K562 (cell line): ENCODE results near the gene TIPIN. TPM values are rescaled to one million over a fixed set of nuclear protein-coding genes. Genes with fewer than 3 reads are reported as not detected.
"Not testable (repeated sequence)": the region's sequence is repeated elsewhere in the genome, so short reads cannot be mapped to it uniquely, and the experiment has no call there.

Experiments
- ATAC-seq: fragments of 200-7000 bp; cut with Tn5 transposase; 3 replicates; pipeline ENCODE4 v1.9.1; 2020; ENCODE audit warnings: moderate library complexity
- BruUV-seq: library from RNA; stranded (reverse); fragments of 400-500 nt; replicated peaks from 2 replicates; lab custom pipeline; 2021; lab: Mats Ljungman, UMichigan
- CTCF ChIA-PET: fragments of 300-600 bp; formaldehyde crosslinking; extraction: SDS; loops from one replicate; lab custom pipeline; 2021; ENCODE audit warnings: low intra/inter-chr PET ratio; lab: Yijun Ruan, JAX
- POLR2A ChIA-PET: fragments of 300-600, 350-650 bp; sonication (Branson Sonifier 250); formaldehyde crosslinking; extraction: SDS; loops from one replicate; lab custom pipeline; 2021; ENCODE audit warnings: antibody characterized with exemption, inconsistent platforms; lab: Yijun Ruan, JAX
- DNase-seq, 4 experiments: peaks; one replicate each; pipeline versions ENCODE4 v3.0.0 to v3.0.0-alpha.2; 2011 to 2018; ENCODE audit warnings: low spot score in 3 of 4, mixed read lengths in 3 of 4; ENCODE audit errors: extremely low read depth in 1 of 4
- FAIRE-seq: peaks from 2 replicates; lab custom pipeline; 2011; peaks lifted over from hg19 to GRCh38; lab: Jason Lieb, UNC
- H2AFZ ChIP-seq: 2 replicates; pipeline ENCODE4 v1.6.0; 2011; ENCODE audit warnings: low read depth, low read length, control low read depth, inconsistent platforms
- H3K27ac ChIP-seq: fragments of 200-600 bp; 3 replicates; pipeline ENCODE4 v1.8.0; 2011; ENCODE audit warnings: low read depth, mild to moderate bottlenecking, control low read depth, inconsistent platforms, low read length, moderate library complexity, mixed read lengths; ENCODE audit errors: extremely low read depth
- H3K27me3 ChIP-seq, 2 experiments: fragments of 300-600 bp in 1 of 2; 2 replicates in 1 of 2; 3 replicates in 1 of 2; pipeline versions ENCODE4 v1.6.0 to v1.8.0; 2011; ENCODE audit warnings: inconsistent platforms in 2 of 2, low read length in 2 of 2, mild to moderate bottlenecking in 1 of 2, mixed read lengths in 1 of 2, moderate library complexity in 1 of 2; ENCODE audit not compliant: control insufficient read depth in 2 of 2, insufficient read depth in 2 of 2
- H3K36me3 ChIP-seq: fragments of 300-600 bp; 3 replicates; pipeline ENCODE4 v1.8.0; 2011; ENCODE audit warnings: mild to moderate bottlenecking, low read length, inconsistent platforms; ENCODE audit not compliant: control insufficient read depth, insufficient read depth
- H3K4me1 ChIP-seq, 2 experiments: fragments of 200-600 bp in 1 of 2; replicated peaks in 1 of 2; 2 replicates in 1 of 2; 3 replicates in 1 of 2; pipeline versions ENCODE4 v1.5.1 to v1.8.0; 2011; ENCODE audit warnings: inconsistent platforms in 2 of 2, low read length in 2 of 2, mild to moderate bottlenecking in 1 of 2, mixed read lengths in 1 of 2, moderate library complexity in 1 of 2; ENCODE audit not compliant: control insufficient read depth in 2 of 2, insufficient read depth in 2 of 2
- H3K4me2 ChIP-seq: 2 replicates; pipeline ENCODE4 v1.6.1; 2011; ENCODE audit warnings: low read length, control low read depth, inconsistent platforms, mixed read lengths; ENCODE audit not compliant: insufficient read depth
- H3K4me3 ChIP-seq: fragments of 200-600 bp; sonication (generic), shearing (Covaris generic); 2 replicates; pipeline ENCODE4 v1.5.1; 2016; ENCODE audit warnings: control low read depth, inconsistent platforms
- H3K79me2 ChIP-seq: fragments of 200-600 bp; 3 replicates; pipeline ENCODE4 v1.8.0; 2011; ENCODE audit warnings: low read length, inconsistent platforms; ENCODE audit not compliant: control insufficient read depth, insufficient read depth
- H3K9ac ChIP-seq, 2 experiments: 2 replicates each; pipeline versions ENCODE4 v1.6.0 to v1.6.1; 2011; ENCODE audit warnings: low read depth in 2 of 2, low read length in 2 of 2, control low read depth in 1 of 2, inconsistent platforms in 1 of 2, mild to moderate bottlenecking in 1 of 2, mixed read lengths in 1 of 2; ENCODE audit not compliant: insufficient read depth in 1 of 2
- H3K9me1 ChIP-seq: one replicate; pipeline ENCODE4 v1.6.0; 2011; ENCODE audit warnings: inconsistent platforms, mild to moderate bottlenecking, low read length, moderate library complexity; ENCODE audit not compliant: control insufficient read depth, insufficient read depth
- H3K9me3 ChIP-seq: replicated peaks from 2 replicates; pipeline ENCODE4 v1.5.1; 2011; ENCODE audit warnings: low read depth, low read length, inconsistent platforms; ENCODE audit not compliant: control insufficient read depth, insufficient read depth
- H4K20me1 ChIP-seq: replicated peaks from 2 replicates; pipeline ENCODE4 v1.6.1; 2011; ENCODE audit warnings: low read length, inconsistent platforms, mixed read lengths; ENCODE audit not compliant: control insufficient read depth, insufficient read depth
- ATF2 ChIP-seq: sonication (generic); formaldehyde crosslinking; IDR thresholded peaks from 2 replicates; pipeline ENCODE4 v1.8.1; 2022; ENCODE audit warnings: missing genetic modification reagents
- ATF4 ChIP-seq: fragments of 450-650 bp; formaldehyde crosslinking; IDR thresholded peaks from 2 replicates; pipeline ENCODE4 v1.4.0; 2022; ENCODE audit warnings: mild to moderate bottlenecking, moderate library complexity
- DMBX1 ChIP-seq: fragments of 250-450 bp; sonication (Bioruptor Pico); IDR thresholded peaks from 2 replicates; pipeline ENCODE4 v1.8.0; 2022; ENCODE audit warnings: inconsistent platforms, mild to moderate bottlenecking, moderate library complexity, borderline replicate concordance
- SNRNP70 ChIP-seq: fragments of 200-400 bp; formaldehyde crosslinking; optimal IDR thresholded peaks from 2 replicates; pipeline ENCODE3; 2017; ENCODE audit warnings: low read depth, low read length
- SRSF9 ChIP-seq: fragments of 200-400 bp; formaldehyde crosslinking; IDR thresholded peaks from 2 replicates; pipeline ENCODE4 v1.6.1; 2017; ENCODE audit warnings: low read depth, low read length, borderline replicate concordance
- ZNF766 ChIP-seq: fragments of 200-800 bp; sonication (Bioruptor generic); conservative IDR thresholded peaks from 2 replicates; pipeline ENCODE4 v1.6.1; 2016; ENCODE audit warnings: missing genetic modification characterization, missing compliant biosample characterization
- WGBS: fragments of 100-300 bp; shearing (Covaris generic); methylation state at CpG from one replicate; pipeline ENCODE4 v1.1.6; 2016; ENCODE audit warnings: low coverage, mixed read lengths; ENCODE audit not compliant: insufficient coverage; ENCODE audit errors: missing lambda C conversion rate; 5-methylcytosine and 5-hydroxymethylcytosine counted together
- in situ Hi-C: fragments of 300-500 bp; cut with MboI; formaldehyde crosslinking; loops from 4 replicates; pipeline ENCODE4 v1.15.0; 2018; ENCODE audit warnings: inconsistent platforms, mixed read lengths
- intact Hi-C: fragments of 100-400 bp; cut with micrococcal nuclease; formaldehyde crosslinking; loops from 2 replicates; pipeline ENCODE4 v1.14.2; 2022
- polyA plus RNA-seq, 8 experiments: library from polyadenylated mRNA; depleted of rRNA in 4 of 8; stranded (reverse) in 5 of 8; unstranded in 3 of 8; fragments of >200 nt; fragmentation: Nextera tagmentation in 2 of 8; fragmentation: Illumina TruSeq in 1 of 8; extraction: Ambion mirVana in 2 of 8; extraction: Trizol in 1 of 8; gene quantifications; 2 replicates each; pipeline versions ENCODE4 v1.2.1 to v1.2.3, GENCODE V29; 2011 to 2014; ENCODE audit warnings: inconsistent platforms in 1 of 8, missing spikeins in 1 of 8
- total RNA-seq, 7 experiments: library from RNA; depleted of rRNA in 6 of 7; stranded (reverse); fragments of >200 nt in 6 of 7; fragmentation: Illumina TruSeq in 2 of 7; extraction: Trizol in 2 of 7; gene quantifications; 2 replicates each; pipeline versions ENCODE4 v1.2.1 to v1.2.3, GENCODE V29; 2011 to 2021; ENCODE audit warnings: low replicate concordance in 1 of 7

TIPIN gene
- total and polyA plus RNA-seq, 9 of the 15 experiments (the other 6 are each of a cell fraction or from before 2014, with no cell fraction given): 22.9 to 61.4 (median 42.0) TPM

DNA sequence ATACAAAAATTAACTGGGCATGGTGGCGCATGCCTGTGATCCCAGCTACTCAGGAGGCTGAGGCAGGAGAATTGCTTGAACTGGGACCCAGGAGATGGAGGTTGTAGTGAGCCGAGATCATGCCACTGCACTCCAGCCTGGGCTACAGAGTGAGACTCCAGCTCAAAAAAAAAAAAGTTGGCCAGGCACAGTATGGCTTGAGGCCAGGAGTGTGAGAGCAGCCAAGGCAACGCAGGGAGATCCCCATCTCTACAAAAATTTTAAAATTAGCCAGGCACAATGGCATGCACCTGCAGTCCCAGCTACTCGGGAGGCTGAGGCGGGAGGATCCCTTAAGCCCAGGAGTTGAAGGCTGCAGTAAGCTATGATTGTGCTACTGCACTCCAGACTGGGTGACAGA, 8.0 kb downstream of the TIPIN start:
- in situ Hi-C loops, H3K27ac ChIP-seq, H2AFZ ChIP-seq, DNase-seq, H3K4me2 ChIP-seq, H3K4me1 ChIP-seq, intact Hi-C loops, FAIRE-seq, POLR2A ChIA-PET, H3K27me3 ChIP-seq, H3K9me3 ChIP-seq, ATAC-seq, H3K79me2 ChIP-seq, H3K9me1 ChIP-seq, H4K20me1 ChIP-seq, BruUV-seq, H3K4me3 ChIP-seq, CTCF ChIA-PET, H3K9ac ChIP-seq: not testable (repeated sequence)
- peaks cover 75% of the 10 kb centered on the region for H3K36me3 ChIP-seq
- 50% methylated on average over 4 of the region's 5 CpGs for WGBS

DNA sequence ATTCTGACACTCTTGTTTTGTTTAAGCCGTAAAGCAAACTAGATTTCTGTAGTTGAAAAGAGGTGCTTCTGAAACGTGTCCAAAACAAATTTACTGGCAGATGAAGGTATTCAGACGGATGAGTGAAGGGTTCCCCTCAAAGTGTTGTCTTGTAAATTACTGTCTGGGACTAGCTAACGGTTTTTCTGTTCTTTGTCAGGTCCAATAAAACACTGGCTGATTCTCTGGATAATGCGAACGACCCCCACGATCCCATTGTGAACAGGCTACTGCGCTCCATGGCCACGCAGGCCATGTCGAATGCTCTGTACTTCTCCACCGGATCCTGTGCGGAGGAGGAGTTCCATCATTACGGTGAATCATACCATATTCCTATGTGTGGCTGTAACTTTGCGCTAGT, 27.7 kb downstream of the TIPIN start:
- Histone ChIP-seq H2AFZ (no peak overlapping the region), H3K27me3 (no peaks in the 10 kb centered on the region), H3K4me3 (no peak overlapping the region), H3K79me2 (no peaks in the 10 kb centered on the region), H4K20me1 (no peaks in the 10 kb centered on the region), H3K4me1 (peaks cover 0 to 7% of the 10 kb centered on the region in 2 experiments; a peak in 2 of 5 replicates), H3K9me1 (no peaks in the 10 kb centered on the region), H3K27ac (no peak overlapping the region), H3K36me3 (peaks cover 81% of the 10 kb centered on the region; the same call in 2 of the 3 replicates), H3K9ac (no peak overlapping the region), H3K9me3 (no peaks in the 10 kb centered on the region), H3K4me2 (no peak overlapping the region)
- BruUV-seq: no TSS peak
- POLR2A ChIA-PET: interaction anchor here (0.7 kb wide), 1 partner anchor 85 kb away, joined by 4 read pairs; no protein-coding TSS in a partner anchor
- in situ Hi-C loops (no loop called here), intact Hi-C loops (no loop called here)
- CTCF ChIA-PET: no interaction called here
- 87% methylated on average over 12 of the region's 14 CpGs for WGBS
- FAIRE-seq (no peak), DNase-seq (no peak), ATAC-seq (no peak)
- TF ChIP-seq ATF2 (CRISPR knock-in tag) (no peak), ATF4 (no peak), SRSF9 (no peak), DMBX1 (CRISPR knock-in tag) (no peak), SNRNP70 (no peak), ZNF766 (CRISPR knock-in tag) (no peak)
